GM19395 (cell line): Measurements from ENCODE around the gene PROB1.
A peak's percentile ranks its signal among the peaks of the same experiment; 100 is the strongest.
"Not testable (repeated sequence)": the region's sequence is repeated elsewhere in the genome, so short reads cannot be mapped to it uniquely, and the experiment has no call there.

Source experiments
- ATAC-seq: cut with Tn5 transposase; IDR thresholded peaks from one replicate; pipeline ENCODE4 v1.9.1; 2021; ENCODE audit warnings: mild to moderate bottlenecking, moderate library complexity; ENCODE audit not compliant: unreplicated experiment

Gene PROB1

GRCh38 chr5:139393497-139394122 lies 1.3 kb downstream of the PROB1 start:
- ATAC-seq, result no peak

- peak; percentile 48 for ATAC-seq
Measured at GRCh38 chr5:139392678-139393496, 2.0 kb downstream of the PROB1 start.

- no peak for ATAC-seq
Measured at GRCh38 chr5:139392324-139392677, 2.6 kb downstream of the PROB1 start.

GRCh38 chr5:139391570-139392323 lies 3.2 kb downstream of the PROB1 start:
- ATAC-seq, result no peak

GRCh38 chr5:139390639-139391569 lies 4.0 kb downstream of the PROB1 start:
- no peak for ATAC-seq

- ATAC-seq, result peak; percentile 44
Measured at GRCh38 chr5:139389701-139390638, 4.9 kb downstream of the PROB1 start, which contains the start of gene MZB1. TSS of gene MZB1 (minus strand) at chr5:139389913. CDS start at chr5:139389856, 57 bp downstream.

- ATAC-seq, result no peak
Measured at GRCh38 chr5:139388198-139388821, 6.6 kb downstream of the PROB1 start.

- no peak for ATAC-seq
Measured at GRCh38 chr5:139387611-139388197, 7.2 kb downstream of the PROB1 start.

GRCh38 chr5:139386956-139387355 lies 7.9 kb downstream of the PROB1 start:
- ATAC-seq, result not testable (repeated sequence)

GRCh38 chr5:139386050-139386438 lies 8.9 kb downstream of the PROB1 start:
- ATAC-seq, result no peak

GRCh38 chr5:139385061-139386049 lies 9.5 kb downstream of the PROB1 start:
- ATAC-seq, result no peak

- no peak for ATAC-seq
Measured at GRCh38 chr5:139384591-139385051, 10.3 kb downstream of the PROB1 start.

- ATAC-seq, result no peak
Measured at GRCh38 chr5:139383993-139384590, 10.8 kb downstream of the PROB1 start.

- ATAC-seq, result no peak
Measured at GRCh38 chr5:139383275-139383992, 11.5 kb downstream of the PROB1 start, which contains the start of gene SLC23A1. TSS of gene SLC23A1 (minus strand) at chr5:139383297. CDS start at chr5:139383253, 44 bp downstream.

- no peak for ATAC-seq
Measured at GRCh38 chr5:139382807-139383206, 12.1 kb downstream of the PROB1 start.
